Measurements from ENCODE around the gene TTC33. TPM values are rescaled to one million over a fixed set of nuclear protein-coding genes. Genes with fewer than 3 reads are reported as not detected.

TTC33 gene
- total RNA-seq, 2 donors from 2014 or later, result 13.5 to 19.3 TPM

- peaks cover 20% of the 10 kb centered on the region for H3K36me3 ChIP-seq (ENCODE audit: control insufficient read depth, insufficient read depth, low read length)
Observed at GRCh38 chr5:40746703-40747102, 9.1 kb downstream of the TTC33 start.

GRCh38 chr5:40743771-40744170, 12.0 kb downstream of the TTC33 start:
- H3K27me3 Mint-ChIP-seq (ENCODE audit: insufficient read depth), result no peaks in the 10 kb centered on the region
- 88 to 100% methylated on average over 2 of the region's 2 CpGs for WGBS, 2 experiments (ENCODE audit: insufficient coverage in 1 of 2, insufficient read length in 1 of 2)

More at GRCh38 chr5:40746703-40747102, 9.1 kb downstream of the TTC33 start:
- H3K4me3 Mint-ChIP-seq, result no peak overlapping the region
- Histone ChIP-seq H3K9me3 (ENCODE audit: control insufficient read depth, low read length) (peaks cover 8% of the 10 kb centered on the region), H3K27ac (ENCODE audit: low read depth, low read length) (no peak overlapping the region), H3K27me3 (ENCODE audit: control insufficient read depth, insufficient read depth, low read length, poor library complexity, severe bottlenecking) (no peaks in the 10 kb centered on the region), H3K9ac (ENCODE audit: extremely low read depth, low read length, poor library complexity, severe bottlenecking) (no peak overlapping the region), H3K4me1 (ENCODE audit: control insufficient read depth, insufficient read depth, low read length) (no peaks in the 10 kb centered on the region), H3K4me3 (ENCODE audit: low read length) (no peak overlapping the region)
- WGBS, 2 experiments (ENCODE audit: insufficient coverage in 1 of 2, insufficient read length in 1 of 2), result 72 to 91% methylated on average over 4 of the region's 4 CpGs
- TF ChIP-seq CTCF (conservative IDR thresholded peaks at IDR 0.05), result no peak
- H3K27me3 Mint-ChIP-seq (ENCODE audit: insufficient read depth), result no peaks in the 10 kb centered on the region
- DNase-seq, result no peak
- H3K4me1 Mint-ChIP-seq, result no peaks in the 10 kb centered on the region
- peaks cover 8% of the 10 kb centered on the region for H3K9me3 Mint-ChIP-seq
- peaks cover 19% of the 10 kb centered on the region for H3K36me3 Mint-ChIP-seq (ENCODE audit: low read depth)
- H3K27ac Mint-ChIP-seq, result no peak overlapping the region

GRCh38 chr5:40738502-40738901, 17.3 kb downstream of the TTC33 start:
- Mint-ChIP-seq H3K27ac (no peak overlapping the region), H3K36me3 (ENCODE audit: low read depth) (peaks cover 23% of the 10 kb centered on the region), H3K9me3 (peaks cover 5% of the 10 kb centered on the region), H3K27me3 (ENCODE audit: insufficient read depth) (no peaks in the 10 kb centered on the region), H3K4me1 (peaks cover 12% of the 10 kb centered on the region), H3K4me3 (no peak overlapping the region)
- H3K4me1 ChIP-seq (ENCODE audit: control insufficient read depth, insufficient read depth, low read length), result no peaks in the 10 kb centered on the region
- peaks cover 14% of the 10 kb centered on the region for H3K9me3 ChIP-seq (ENCODE audit: control insufficient read depth, low read length)
- no peak overlapping the region for H3K27ac ChIP-seq (ENCODE audit: low read depth, low read length)
- no peaks in the 10 kb centered on the region for H3K27me3 ChIP-seq (ENCODE audit: control insufficient read depth, insufficient read depth, low read length, poor library complexity, severe bottlenecking)
- TF ChIP-seq CTCF (conservative IDR thresholded peaks at IDR 0.05), result no peak
- DNase-seq, result no peak
- H3K36me3 ChIP-seq (ENCODE audit: control insufficient read depth, insufficient read depth, low read length), result peaks cover 26% of the 10 kb centered on the region
- no peak overlapping the region for H3K4me3 ChIP-seq (ENCODE audit: low read length)
- H3K9ac ChIP-seq (ENCODE audit: extremely low read depth, low read length, poor library complexity, severe bottlenecking), result no peak overlapping the region

More at GRCh38 chr5:40743771-40744170, 12.0 kb downstream of the TTC33 start:
- TF ChIP-seq CTCF (conservative IDR thresholded peaks at IDR 0.05), result no peak
- Histone ChIP-seq H3K27me3 (ENCODE audit: control insufficient read depth, insufficient read depth, low read length, poor library complexity, severe bottlenecking) (no peaks in the 10 kb centered on the region), H3K27ac (ENCODE audit: low read depth, low read length) (no peak overlapping the region), H3K9ac (ENCODE audit: extremely low read depth, low read length, poor library complexity, severe bottlenecking) (no peak overlapping the region), H3K36me3 (ENCODE audit: control insufficient read depth, insufficient read depth, low read length) (peaks cover 36% of the 10 kb centered on the region), H3K4me3 (ENCODE audit: low read length) (no peak overlapping the region), H3K9me3 (ENCODE audit: control insufficient read depth, low read length) (peaks cover 14% of the 10 kb centered on the region), H3K4me1 (ENCODE audit: control insufficient read depth, insufficient read depth, low read length) (no peaks in the 10 kb centered on the region)
- no peaks in the 10 kb centered on the region for H3K4me1 Mint-ChIP-seq
- H3K9me3 Mint-ChIP-seq, result peaks cover 5% of the 10 kb centered on the region
- H3K36me3 Mint-ChIP-seq (ENCODE audit: low read depth), result peaks cover 30% of the 10 kb centered on the region
- no peak overlapping the region for H3K27ac Mint-ChIP-seq
- H3K4me3 Mint-ChIP-seq, result no peak overlapping the region
- no peak for DNase-seq

All from endodermal cell (in vitro differentiated cells).